Activated CD8-positive, alpha-beta memory T cell treated with anti-CD3 and anti-CD28 coated beads, Interleukin-2, amount 10 ng/mL, durations not matched to agents 7 days and 5 days (primary cell): ENCODE measurements around the gene PRUNE2. TPM values are rescaled to one million over a fixed set of nuclear protein-coding genes. Genes with fewer than 3 reads are reported as not detected.

Experiments used
- ATAC-seq: fragments of 150-1000 bp; cut with Tn5 transposase; one replicate; pipeline ENCODE4 v1.10.0; 2021; ENCODE audit warnings: moderate library complexity
- CTCF ChIA-PET: fragments of 350-600 bp; sonication (Branson Sonifier 250); formaldehyde crosslinking; loops from one replicate; lab custom pipeline; 2021; ENCODE audit warnings: antibody characterized with exemption; lab: Charles Lee
- DNase-seq: peaks from one replicate; pipeline ENCODE4 v3.0.0-alpha.2; 2020
- H3K27ac Mint-ChIP-seq: one replicate; pipeline ENCODE4 v1.8.0; 2021; ENCODE audit warnings: mild to moderate bottlenecking, mixed read lengths
- H3K27me3 Mint-ChIP-seq: one replicate; pipeline ENCODE4 v1.8.0; 2021; ENCODE audit warnings: mixed read lengths
- H3K36me3 Mint-ChIP-seq: one replicate; pipeline ENCODE4 v1.8.0; 2021; ENCODE audit warnings: mild to moderate bottlenecking, mixed read lengths
- H3K4me1 Mint-ChIP-seq: one replicate; pipeline ENCODE4 v1.8.0; 2021; ENCODE audit warnings: mixed read lengths
- H3K4me3 Mint-ChIP-seq: one replicate; pipeline ENCODE4 v1.8.0; 2021; ENCODE audit warnings: mild to moderate bottlenecking, moderate library complexity, mixed read lengths
- H3K9me3 Mint-ChIP-seq: one replicate; pipeline ENCODE4 v1.8.0; 2022; ENCODE audit warnings: low read depth, mixed read lengths
- total RNA-seq, 2 experiments: library from RNA; stranded (reverse); gene quantifications; one replicate each; pipeline ENCODE4 v1.2.3, GENCODE V29; 2021

Gene PRUNE2
- total RNA-seq, 2 experiments from 2014 or later: 0.40 to 1.3 TPM

GRCh38 chr9:76697081-76697480 lies 208.8 kb downstream of the PRUNE2 start:
- no peak for ATAC-seq
- Mint-ChIP-seq H3K27ac (no peak overlapping the region), H3K27me3 (peaks cover 44% of the 10 kb centered on the region), H3K9me3 (no peaks in the 10 kb centered on the region), H3K36me3 (no peaks in the 10 kb centered on the region), H3K4me3 (no peak overlapping the region), H3K4me1 (peaks cover under 1% of the 10 kb centered on the region)
- no peak for DNase-seq
- CTCF ChIA-PET: no interaction called here

- Mint-ChIP-seq H3K27me3 (peaks cover 52% of the 10 kb centered on the region), H3K4me3 (no peak overlapping the region), H3K27ac (no peak overlapping the region), H3K9me3 (no peaks in the 10 kb centered on the region), H3K4me1 (peaks cover 7% of the 10 kb centered on the region), H3K36me3 (no peaks in the 10 kb centered on the region)
- no peak for ATAC-seq
- peak; percentile 7 for DNase-seq
- CTCF ChIA-PET: interaction anchor here (1.6 kb wide), 1 partner anchor 10 kb away, joined by 6 read pairs; no protein-coding TSS in a partner anchor
These were observed 212.0 kb downstream of the PRUNE2 start for GRCh38 chr9:76693912-76694311.

GRCh38 chr9:76692458-76693129 lies 213.3 kb downstream of the PRUNE2 start:
- no peak for DNase-seq
- ATAC-seq: no peak
- CTCF ChIA-PET: interaction anchor here (1.1 to 1.8 kb wide), 5 partner anchors 9 to 246 kb away, joined by 3 to 8 read pairs (median 5); no protein-coding TSS in a partner anchor
- Mint-ChIP-seq H3K36me3 (no peaks in the 10 kb centered on the region), H3K4me1 (peaks cover 19% of the 10 kb centered on the region), H3K9me3 (no peaks in the 10 kb centered on the region), H3K27me3 (peaks cover 47% of the 10 kb centered on the region), H3K4me3 (no peak overlapping the region), H3K27ac (no peak overlapping the region)

- no peak overlapping the region for H3K27ac Mint-ChIP-seq
- ATAC-seq (no peak), DNase-seq (peak; percentile 32)
- H3K27me3 Mint-ChIP-seq: peaks cover 53% of the 10 kb centered on the region
- CTCF ChIA-PET: interaction anchor here (1.1 to 1.8 kb wide), 4 partner anchors 10 to 245 kb away, joined by 3 to 8 read pairs (median 5); no protein-coding TSS in a partner anchor
- H3K4me3 Mint-ChIP-seq: peak overlapping the region; percentile 69
- H3K9me3 Mint-ChIP-seq: no peaks in the 10 kb centered on the region
- peaks cover 20% of the 10 kb centered on the region for H3K4me1 Mint-ChIP-seq
- no peaks in the 10 kb centered on the region for H3K36me3 Mint-ChIP-seq
These were observed 214.2 kb downstream of the PRUNE2 start for GRCh38 chr9:76691517-76692313.

GRCh38 chr9:76690973-76691370 lies 214.9 kb downstream of the PRUNE2 start:
- Mint-ChIP-seq H3K4me1 (peaks cover 20% of the 10 kb centered on the region), H3K36me3 (no peaks in the 10 kb centered on the region), H3K27me3 (peaks cover 49% of the 10 kb centered on the region), H3K27ac (no peak overlapping the region), H3K9me3 (no peaks in the 10 kb centered on the region), H3K4me3 (no peak overlapping the region)
- CTCF ChIA-PET: interaction anchor here (0.9 to 1.8 kb wide), 2 partner anchors 9 to 13 kb away, joined by 3 to 8 read pairs; no protein-coding TSS in a partner anchor
- ATAC-seq (no peak), DNase-seq (peak; percentile 11)

GRCh38 chr9:76690246-76690972 lies 215.5 kb downstream of the PRUNE2 start:
- CTCF ChIA-PET: interaction anchor here (0.9 to 1.8 kb wide), 3 partner anchors 10 to 14 kb away, joined by 3 to 8 read pairs (median 5); no protein-coding TSS in a partner anchor

GRCh38 chr9:76688471-76689238 lies 217.3 kb downstream of the PRUNE2 start:
- H3K36me3 Mint-ChIP-seq: no peaks in the 10 kb centered on the region
- H3K27me3 Mint-ChIP-seq: peaks cover 40% of the 10 kb centered on the region
- peak; percentile 5 for DNase-seq
- H3K27ac Mint-ChIP-seq: no peak overlapping the region
- H3K4me3 Mint-ChIP-seq: no peak overlapping the region
- H3K4me1 Mint-ChIP-seq: peaks cover 20% of the 10 kb centered on the region
- H3K9me3 Mint-ChIP-seq: no peaks in the 10 kb centered on the region
- no peak for ATAC-seq
- CTCF ChIA-PET: interaction anchor here (1.5 kb wide), 1 partner anchor 15 kb away, joined by 5 read pairs; no protein-coding TSS in a partner anchor

More at GRCh38 chr9:76690246-76690972, 215.5 kb downstream of the PRUNE2 start:
- no peak for DNase-seq
- ATAC-seq: no peak
- Mint-ChIP-seq H3K27ac (no peak overlapping the region), H3K27me3 (peaks cover 44% of the 10 kb centered on the region), H3K36me3 (no peaks in the 10 kb centered on the region), H3K9me3 (no peaks in the 10 kb centered on the region), H3K4me3 (no peak overlapping the region), H3K4me1 (peaks cover 20% of the 10 kb centered on the region)

GRCh38 chr9:76687861-76688391 lies 218.0 kb downstream of the PRUNE2 start:
- Mint-ChIP-seq H3K4me1 (peaks cover 20% of the 10 kb centered on the region), H3K27ac (no peak overlapping the region), H3K36me3 (no peaks in the 10 kb centered on the region), H3K4me3 (no peak overlapping the region), H3K9me3 (no peaks in the 10 kb centered on the region), H3K27me3 (peaks cover 40% of the 10 kb centered on the region)
- DNase-seq (peak; percentile 41), ATAC-seq (peak; percentile 74)
- CTCF ChIA-PET: interaction anchor here (1.9 kb wide), 1 partner anchor 17 kb away, joined by 6 read pairs; no protein-coding TSS in a partner anchor

GRCh38 chr9:76686756-76687155 lies 219.2 kb downstream of the PRUNE2 start:
- Mint-ChIP-seq H3K27me3 (peaks cover 31% of the 10 kb centered on the region), H3K27ac (no peak overlapping the region), H3K4me1 (peaks cover 16% of the 10 kb centered on the region), H3K9me3 (no peaks in the 10 kb centered on the region), H3K4me3 (no peak overlapping the region), H3K36me3 (no peaks in the 10 kb centered on the region)
- CTCF ChIA-PET: interaction anchor here (1.3 to 1.9 kb wide), 2 partner anchors 18 to 24 kb away, joined by 3 to 6 read pairs; no protein-coding TSS in a partner anchor
- no peak for ATAC-seq
- DNase-seq: peak; percentile 19

GRCh38 chr9:76684213-76684612 lies 221.7 kb downstream of the PRUNE2 start:
- CTCF ChIA-PET: no interaction called here
- no peak overlapping the region for H3K27ac Mint-ChIP-seq
- H3K4me1 Mint-ChIP-seq: peaks cover 21% of the 10 kb centered on the region
- DNase-seq (no peak), ATAC-seq (no peak)
- H3K36me3 Mint-ChIP-seq: no peaks in the 10 kb centered on the region
- H3K27me3 Mint-ChIP-seq: peaks cover 9% of the 10 kb centered on the region
- no peaks in the 10 kb centered on the region for H3K9me3 Mint-ChIP-seq
- H3K4me3 Mint-ChIP-seq: no peak overlapping the region

- ATAC-seq (no peak), DNase-seq (no peak)
- peaks cover 8% of the 10 kb centered on the region for H3K4me1 Mint-ChIP-seq
- H3K9me3 Mint-ChIP-seq: no peaks in the 10 kb centered on the region
- CTCF ChIA-PET: interaction anchor here (0.9 to 1.0 kb wide), 2 partner anchors 15 to 211 kb away, joined by 3 to 4 read pairs; no protein-coding TSS in a partner anchor
- no peak overlapping the region for H3K27ac Mint-ChIP-seq
- H3K4me3 Mint-ChIP-seq: no peak overlapping the region
- no peaks in the 10 kb centered on the region for H3K27me3 Mint-ChIP-seq
- no peaks in the 10 kb centered on the region for H3K36me3 Mint-ChIP-seq
These were observed 224.4 kb downstream of the PRUNE2 start for GRCh38 chr9:76681556-76681955.
